GM10266 (cell line): ENCODE measurements around the gene PLEKHM1.
"Not testable (repeated sequence)": the region's sequence is repeated elsewhere in the genome, so short reads cannot be mapped to it uniquely, and the experiment has no call there.

Experiments
- DNase-seq: peaks from one replicate; pipeline ENCODE4 v3.0.0; 2012; ENCODE audit errors: extremely low spot score
- CTCF ChIP-seq: IDR thresholded peaks from 2 replicates; pipeline ENCODE4 v1.5.1; 2012; ENCODE audit warnings: mild to moderate bottlenecking, low read depth; ENCODE audit not compliant: control insufficient read depth, insufficient read depth; ENCODE audit errors: missing control alignments

Gene PLEKHM1

GRCh38 chr17:45444856-45445820 is 45.4 kb downstream of the PLEKHM1 start:
- not testable (repeated sequence) for DNase-seq

GRCh38 chr17:45444301-45444700 is 46.2 kb downstream of the PLEKHM1 start:
- not testable (repeated sequence) for DNase-seq

GRCh38 chr17:45443371-45444260 is 46.9 kb downstream of the PLEKHM1 start:
- DNase-seq: not testable (repeated sequence)

- no peak for TF ChIP-seq CTCF
- DNase-seq: peak; percentile 19
These were observed 48.8 kb downstream of the PLEKHM1 start for GRCh38 chr17:45441526-45442310.

- DNase-seq: peak; percentile 85
These were observed 49.5 kb downstream of the PLEKHM1 start for GRCh38 chr17:45440839-45441515.

GRCh38 chr17:45440161-45440778 is 50.3 kb downstream of the PLEKHM1 start:
- TF ChIP-seq CTCF: no peak
- no peak for DNase-seq

GRCh38 chr17:45438931-45439610 is 51.5 kb downstream of the PLEKHM1 start:
- no peak for TF ChIP-seq CTCF
- no peak for DNase-seq

- no peak for TF ChIP-seq CTCF
- no peak for DNase-seq
These were observed 52.8 kb downstream of the PLEKHM1 start for GRCh38 chr17:45437465-45438283.
